H1 (cell line): ENCODE measurements around the gene NOC4L. TPM values are rescaled to one million over a fixed set of nuclear protein-coding genes. Genes with fewer than 3 reads are reported as not detected.

Source experiments
- CTCF ChIA-PET: fragments of 300-600 bp; sonication (Branson Sonifier 250); formaldehyde crosslinking; loops from one replicate; lab custom pipeline; 2021; ENCODE audit not compliant: partially characterized antibody; lab: Charles Lee
- POLR2A ChIA-PET: fragments of 300-600 bp; sonication (Branson Sonifier 250); formaldehyde crosslinking; loops from one replicate; lab custom pipeline; 2021; ENCODE audit warnings: inconsistent platforms; ENCODE audit not compliant: partially characterized antibody; lab: Charles Lee
- DNase-seq, 2 experiments: peaks; one replicate each; pipeline versions ENCODE4 v3.0.0 to v3.0.0-alpha.2; 2010 to 2022; ENCODE audit warnings: low spot score in 2 of 2, low read depth in 1 of 2, mixed read lengths in 1 of 2
- FAIRE-seq: peaks from 2 replicates; lab custom pipeline; 2011; peaks lifted over from hg19 to GRCh38; lab: Jason Lieb, UNC
- H2AFZ ChIP-seq: 2 replicates; pipeline ENCODE4 v1.8.1; 2012; ENCODE audit warnings: low read length, inconsistent platforms
- H2AK5ac ChIP-seq: 2 replicates; pipeline ENCODE4 v1.6.1; 2013; ENCODE audit warnings: low read depth, low read length
- H2BK120ac ChIP-seq: replicated peaks from 2 replicates; pipeline ENCODE3; 2013; ENCODE audit warnings: low read depth, low read length, inconsistent platforms
- H2BK12ac ChIP-seq: 2 replicates; pipeline ENCODE4 v1.6.1; 2013; ENCODE audit warnings: low read depth, low read length
- H2BK15ac ChIP-seq: 2 replicates; pipeline ENCODE4 v1.6.1; 2013; ENCODE audit warnings: low read length
- H2BK20ac ChIP-seq: 2 replicates; pipeline ENCODE4 v1.6.1; 2013; ENCODE audit warnings: low read length
- H2BK5ac ChIP-seq: 2 replicates; pipeline ENCODE4 v1.6.1; 2013; ENCODE audit warnings: low read depth, low read length
- H3K14ac ChIP-seq: 2 replicates; pipeline ENCODE4 v1.6.1; 2013; ENCODE audit warnings: inconsistent platforms; ENCODE audit not compliant: insufficient read length
- H3K18ac ChIP-seq: 2 replicates; pipeline ENCODE4 v1.6.1; 2013; ENCODE audit warnings: low read length; ENCODE audit errors: extremely low read depth
- H3K23ac ChIP-seq: 2 replicates; pipeline ENCODE4 v1.6.1; 2013; ENCODE audit warnings: inconsistent platforms; ENCODE audit not compliant: insufficient read length
- H3K23me2 ChIP-seq: 2 replicates; pipeline ENCODE4 v1.6.1; 2013; ENCODE audit warnings: low read depth, low read length
- H3K27ac ChIP-seq: 2 replicates; pipeline ENCODE4 v1.6.1; 2011; ENCODE audit warnings: low read depth, low read length, inconsistent platforms
- H3K27me3 ChIP-seq, 4 experiments: replicated peaks in 1 of 4; 1 replicate in 1 of 4; 2 replicates in 3 of 4; pipeline versions ENCODE4 v1.6.1 to v1.8.1; 2011 to 2013; ENCODE audit warnings: low read length in 3 of 4, mild to moderate bottlenecking in 3 of 4, inconsistent platforms in 2 of 4, mixed read lengths in 2 of 4, moderate library complexity in 1 of 4; ENCODE audit not compliant: control insufficient read depth in 3 of 4, insufficient read depth in 3 of 4; ENCODE audit errors: extremely low read depth in 1 of 4
- H3K36me3 ChIP-seq, 4 experiments: 2 replicates each; pipeline versions ENCODE4 v1.6.1 to v1.8.1; 2011 to 2013; ENCODE audit warnings: mild to moderate bottlenecking in 4 of 4, low read length in 3 of 4, moderate library complexity in 2 of 4, control low read depth in 1 of 4, inconsistent platforms in 1 of 4; ENCODE audit not compliant: insufficient read depth in 4 of 4, control insufficient read depth in 2 of 4
- H3K4ac ChIP-seq: replicated peaks from 2 replicates; pipeline ENCODE3; 2013; ENCODE audit warnings: low read length, low read depth, mixed read lengths, inconsistent platforms; ENCODE audit not compliant: insufficient read length
- H3K4me1 ChIP-seq, 4 experiments: replicated peaks in 1 of 4; 1 replicate in 1 of 4; 2 replicates in 3 of 4; pipeline versions ENCODE4 v1.6.1 to v1.8.1; 2011 to 2013; ENCODE audit warnings: low read length in 3 of 4, inconsistent platforms in 2 of 4, mixed read lengths in 1 of 4; ENCODE audit not compliant: insufficient read depth in 4 of 4, control insufficient read depth in 3 of 4
- H3K4me2 ChIP-seq, 2 experiments: 2 replicates each; pipeline versions ENCODE4 v1.6.1 to v1.8.1; 2011 to 2013; ENCODE audit warnings: low read depth in 2 of 2, low read length in 2 of 2, control low read depth in 1 of 2, inconsistent platforms in 1 of 2, mild to moderate bottlenecking in 1 of 2; ENCODE audit not compliant: insufficient read depth in 1 of 2
- H3K4me3 ChIP-seq, 4 experiments: fragments of 200-600, 300-600 bp in 1 of 4; sonication (generic), shearing (Covaris generic), sonication (Bioruptor Twin) in 1 of 4; 2 replicates each; pipeline versions ENCODE4 v1.5.1 to v1.8.1; 2011 to 2016; ENCODE audit warnings: low read length in 4 of 4, low read depth in 3 of 4, control low read depth in 2 of 4, inconsistent platforms in 2 of 4, mild to moderate bottlenecking in 2 of 4, mixed read lengths in 1 of 4, moderate library complexity in 1 of 4; ENCODE audit not compliant: insufficient read depth in 2 of 4; ENCODE audit errors: extremely low read depth in 1 of 4
- H3K56ac ChIP-seq: replicated peaks from 2 replicates; pipeline ENCODE3; 2013; ENCODE audit warnings: low read depth, mild to moderate bottlenecking, mixed read lengths, low read length, inconsistent platforms; ENCODE audit not compliant: insufficient read length
- H3K79me1 ChIP-seq: 2 replicates; pipeline ENCODE4 v1.6.1; 2013; ENCODE audit warnings: low read depth, low read length, control low read depth
- H3K79me2 ChIP-seq, 2 experiments: 2 replicates each; pipeline versions ENCODE4 v1.6.1 to v1.8.1; 2012 to 2013; ENCODE audit warnings: low read length in 2 of 2, mild to moderate bottlenecking in 2 of 2, inconsistent platforms in 1 of 2; ENCODE audit not compliant: insufficient read depth in 2 of 2, control insufficient read depth in 1 of 2
- H3K9ac ChIP-seq, 4 experiments: replicated peaks in 1 of 4; 1 replicate in 1 of 4; 2 replicates in 3 of 4; pipeline versions ENCODE4 v1.6.1 to v1.8.1; 2011 to 2013; ENCODE audit warnings: low read depth in 3 of 4, low read length in 3 of 4, control low read depth in 2 of 4, mild to moderate bottlenecking in 2 of 4, moderate library complexity in 2 of 4, inconsistent platforms in 1 of 4; ENCODE audit errors: extremely low read depth in 1 of 4
- H3K9me3 ChIP-seq, 2 experiments: 2 replicates each; pipeline versions ENCODE4 v1.6.1 to v1.8.1; 2012 to 2013; ENCODE audit warnings: mild to moderate bottlenecking in 2 of 2, moderate library complexity in 2 of 2, control low read depth in 1 of 2, inconsistent platforms in 1 of 2, low read depth in 1 of 2, low read length in 1 of 2, mixed read lengths in 1 of 2; ENCODE audit not compliant: insufficient read depth in 2 of 2
- H4K20me1 ChIP-seq, 2 experiments: replicated peaks in 1 of 2; 2 replicates each; pipeline versions ENCODE3 to v1.8.1; 2011 to 2013; ENCODE audit warnings: inconsistent platforms in 2 of 2, low read length in 2 of 2, mild to moderate bottlenecking in 1 of 2; ENCODE audit not compliant: insufficient read depth in 2 of 2, control insufficient read depth in 1 of 2
- H4K5ac ChIP-seq: 2 replicates; pipeline ENCODE4 v1.6.1; 2013; ENCODE audit warnings: low read length, low read depth, mixed read lengths, inconsistent platforms; ENCODE audit not compliant: insufficient read length
- H4K8ac ChIP-seq: 2 replicates; pipeline ENCODE4 v1.8.0; 2013; ENCODE audit warnings: mild to moderate bottlenecking, moderate library complexity, low read length, inconsistent platforms; ENCODE audit not compliant: insufficient read depth; ENCODE audit errors: extremely low read depth
- H4K91ac ChIP-seq: replicated peaks from 2 replicates; pipeline ENCODE3; 2013; ENCODE audit warnings: low read length, mixed read lengths, inconsistent platforms; ENCODE audit not compliant: insufficient read length
- ASH2L ChIP-seq: fragments of 200-600, 300-600 bp; sonication (generic); IDR thresholded peaks from one replicate; pipeline ENCODE4 v1.7.1; 2017; ENCODE audit warnings: low read length
- CEBPB ChIP-seq: IDR thresholded peaks from 2 replicates; pipeline ENCODE4 v1.6.1; 2012; ENCODE audit warnings: low read depth, low read length
- CREB1 ChIP-seq: IDR thresholded peaks from 2 replicates; pipeline ENCODE4 v1.6.1; 2012; ENCODE audit warnings: inconsistent platforms
- EGR1 ChIP-seq: IDR thresholded peaks from 2 replicates; pipeline ENCODE4 v1.6.1; 2011; ENCODE audit warnings: low read depth, low read length, borderline replicate concordance
- EP300 ChIP-seq, 2 experiments: IDR thresholded peaks; 1 replicate in 1 of 2; 2 replicates in 1 of 2; pipeline ENCODE4 v1.6.1; 2011 to 2012; ENCODE audit warnings: low read depth in 2 of 2, low read length in 2 of 2, mild to moderate bottlenecking in 2 of 2, borderline replicate concordance in 1 of 2, inconsistent platforms in 1 of 2, moderate library complexity in 1 of 2
- NRF1 ChIP-seq: IDR thresholded peaks from 2 replicates; pipeline ENCODE4 v1.6.1; 2011; ENCODE audit warnings: mild to moderate bottlenecking, low read depth, low read length, improper control_type of control experiment
- PHF8 ChIP-seq: fragments of 200-600 bp; sonication (generic); conservative IDR thresholded peaks from 2 replicates; pipeline ENCODE4 v1.7.1; 2012; ENCODE audit warnings: low read depth, mild to moderate bottlenecking, inconsistent platforms, low read length, moderate library complexity
- RFX5 ChIP-seq: IDR thresholded peaks from 2 replicates; pipeline ENCODE4 v1.6.1; 2011; ENCODE audit warnings: low read depth, low read length, improper control_type of control experiment, borderline replicate concordance
- SAP30 ChIP-seq: fragments of 300-600 bp; sonication (generic); IDR thresholded peaks from 2 replicates; pipeline ENCODE4 v1.7.1; 2012; ENCODE audit warnings: low read length, moderate library complexity, mild to moderate bottlenecking, inconsistent platforms; ENCODE audit not compliant: insufficient read depth, insufficient replicate concordance
- SP1 ChIP-seq: IDR thresholded peaks from 2 replicates; pipeline ENCODE4 v1.6.1; 2011; ENCODE audit warnings: low read depth, low read length
- SRF ChIP-seq: IDR thresholded peaks from 2 replicates; pipeline ENCODE4 v1.6.1; 2011; ENCODE audit warnings: mild to moderate bottlenecking, low read depth, low read length, moderate library complexity
- TAF7 ChIP-seq: optimal IDR thresholded peaks from 2 replicates; pipeline ENCODE3; 2011; ENCODE audit warnings: low read depth, mild to moderate bottlenecking, inconsistent platforms, low read length, moderate library complexity, borderline replicate concordance
- USF2 ChIP-seq: IDR thresholded peaks from 2 replicates; pipeline ENCODE4 v1.6.1; 2011; ENCODE audit warnings: low read length, improper control_type of control experiment
- WGBS, 2 experiments: shearing (Covaris generic) in 1 of 2; methylation state at CpG; one replicate each; pipeline versions ENCODE4 v1.1.6 to v1.1.7; 2013 to 2015; ENCODE audit warnings: low lambda C conversion rate in 2 of 2, mixed read lengths in 2 of 2, inconsistent platforms in 1 of 2, low coverage in 1 of 2, missing lambda C conversion rate in 1 of 2; ENCODE audit not compliant: insufficient replicate concordance in 2 of 2, insufficient coverage in 1 of 2, insufficient read length in 1 of 2; ENCODE audit errors: extremely low coverage in 1 of 2, missing lambda C conversion rate in 1 of 2; 5-methylcytosine and 5-hydroxymethylcytosine counted together
- polyA plus RNA-seq, 7 experiments: library from polyadenylated mRNA; depleted of rRNA in 3 of 7; stranded (reverse) in 5 of 7; unstranded in 2 of 7; fragments of >200 nt in 5 of 7; fragments of 200-250 nt in 2 of 7; gene quantifications; 1 replicate in 5 of 7; 2 replicates in 1 of 7; 4 replicates in 1 of 7; pipeline versions ENCODE4 v1.2.1 to v1.2.3, GENCODE V29; 2011 to 2013; ENCODE audit warnings: missing spikeins in 2 of 7, mixed read lengths in 2 of 7
- total RNA-seq: library from RNA; stranded (reverse); fragmentation: NEBNext Ultra II Directional; extraction: Animal tissue kit (Norgen Biotek cat#: 25700); gene quantifications from 2 replicates; pipeline ENCODE4 v1.2.1, GENCODE V29; 2021

Gene NOC4L
- total and polyA plus RNA-seq, 2 of the 8 experiments (the other 6 are each of a cell fraction or from before 2014, with no cell fraction given) = 26.8 to 40.3 TPM

GRCh38 chr12:132102297-132102696 is 42.0 kb upstream of the NOC4L start:
- Histone ChIP-seq H2BK5ac (no peak overlapping the region), H3K4me2 (no peak overlapping the region), H3K9me3 (no peaks in the 10 kb centered on the region), H3K27ac (no peak overlapping the region), H3K9ac (no peak overlapping the region), H2AK5ac (no peak overlapping the region), H3K79me2 (peaks cover 0 to 7% of the 10 kb centered on the region in 2 experiments; a peak in 1 of 4 replicates), H2BK120ac (no peak overlapping the region), H3K36me3 (peaks cover 0 to 7% (median 2%) of the 10 kb centered on the region in 4 experiments; a peak in 4 of 8 replicates), H4K91ac (no peak overlapping the region), H3K18ac (no peak overlapping the region), H3K4me3 (no peak overlapping the region), H3K23me2 (no peaks in the 10 kb centered on the region), H2BK12ac (no peak overlapping the region), H4K5ac (no peak overlapping the region), H3K79me1 (no peaks in the 10 kb centered on the region; the same call in 1 of the 2 replicates), H2AFZ (no peak overlapping the region), H2BK20ac (no peak overlapping the region), H4K8ac (no peak overlapping the region), H3K23ac (no peak overlapping the region), H3K14ac (no peak overlapping the region), H3K27me3 (no peaks in the 10 kb centered on the region), H3K56ac (no peak overlapping the region), H4K20me1 (peaks cover 8 to 14% of the 10 kb centered on the region in 2 experiments), H2BK15ac (no peak overlapping the region), H3K4ac (no peak overlapping the region), H3K4me1 (peaks cover 0 to 7% (median 2%) of the 10 kb centered on the region in 4 experiments; a peak in 3 of 7 replicates)
- 95% methylated on average over 9 of the region's 9 CpGs; no CpG with 5 or more reads in 1 of the 2 experiments for WGBS, 2 experiments
- POLR2A ChIA-PET = interaction anchor here (0.5 to 1.0 kb wide), 2 partner anchors 23 to 271 kb away, joined by 3 read pairs; no protein-coding TSS in a partner anchor
- FAIRE-seq = no peak
- CTCF ChIA-PET = interaction anchor here (0.8 kb wide), 1 partner anchor 183 kb away, joined by 3 read pairs; no protein-coding TSS in a partner anchor
- no peak for DNase-seq
- TF ChIP-seq CEBPB = no peak
- TF ChIP-seq SRF = no peak
- TF ChIP-seq USF2 = no peak
- TF ChIP-seq ASH2L = no peak
- no peak for TF ChIP-seq SP1
- no peak for TF ChIP-seq NRF1
- no peak for TF ChIP-seq SAP30
- TF ChIP-seq PHF8 = no peak
- TF ChIP-seq RFX5 = no peak
- no peak for TF ChIP-seq EP300 (IDR thresholded peaks at IDR 0.05; ENCODE audit: borderline replicate concordance in 1 of 2, low read depth in 2 of 2, low read length in 2 of 2)
- no peak for TF ChIP-seq EGR1
- no peak for TF ChIP-seq TAF7
- no peak for TF ChIP-seq CREB1
